Immature natural killer cell (primary cell): ENCODE data around the gene KDM3B. TPM values are rescaled to one million over a fixed set of nuclear protein-coding genes. Genes with fewer than 3 reads are reported as not detected.

ENCODE experiments used
- DNase-seq, 3 donors: peaks; one replicate each; pipeline ENCODE4 v3.0.0; 2022; ENCODE audit warnings: mixed read lengths in 1 of 3
- H3K27ac Mint-ChIP-seq, 6 donors: one replicate each; pipeline ENCODE4 v1.8.0; 2020; ENCODE audit warnings: mixed read lengths in 6 of 6, mild to moderate bottlenecking in 5 of 6, inconsistent platforms in 4 of 6, moderate library complexity in 3 of 6
- H3K27me3 Mint-ChIP-seq, 3 donors: one replicate each; pipeline ENCODE4 v1.8.0; 2020 to 2021; ENCODE audit warnings: low read depth in 3 of 3, mild to moderate bottlenecking in 3 of 3, mixed read lengths in 3 of 3, moderate library complexity in 3 of 3, inconsistent platforms in 1 of 3
- H3K36me3 Mint-ChIP-seq, 3 donors: one replicate each; pipeline ENCODE4 v1.8.0; 2020; ENCODE audit warnings: mixed read lengths in 3 of 3, inconsistent platforms in 2 of 3, mild to moderate bottlenecking in 2 of 3
- H3K4me1 Mint-ChIP-seq, 2 donors: one replicate each; pipeline ENCODE4 v1.8.0; 2020; ENCODE audit warnings: inconsistent platforms in 2 of 2, mild to moderate bottlenecking in 2 of 2, mixed read lengths in 2 of 2, moderate library complexity in 1 of 2
- H3K4me3 Mint-ChIP-seq, 5 donors: one replicate each; pipeline ENCODE4 v1.8.0; 2020; ENCODE audit warnings: mild to moderate bottlenecking in 5 of 5, mixed read lengths in 5 of 5, inconsistent platforms in 3 of 5, moderate library complexity in 3 of 5
- H3K9me3 Mint-ChIP-seq, 6 donors: one replicate each; pipeline ENCODE4 v1.8.0; 2020; ENCODE audit warnings: mild to moderate bottlenecking in 6 of 6, mixed read lengths in 6 of 6, inconsistent platforms in 4 of 6, moderate library complexity in 3 of 6
- polyA plus RNA-seq, 3 donors: library from polyadenylated mRNA; unstranded; fragments of 300-500 nt; fragmentation: Illumina TruSeq; gene quantifications; one replicate each; pipeline ENCODE4 v1.2.3, GENCODE V29; 2021

The KDM3B gene
- polyA plus RNA-seq, 3 donors from 2014 or later, result 4.0 to 14.5 (median 7.2) TPM

- H3K27me3 Mint-ChIP-seq, result peaks cover 10 to 23% (median 15%) of the 10 kb centered on the region in 3 donors
- H3K36me3 Mint-ChIP-seq, result no peaks in the 10 kb centered on the region
- H3K9me3 Mint-ChIP-seq, result peaks cover 0 to 6% (median 0%) of the 10 kb centered on the region in 6 donors
- peak overlapping the region; percentile 90 to 99 (median 93) for H3K4me3 Mint-ChIP-seq
- DNase-seq, result no peak
- H3K4me1 Mint-ChIP-seq, result peaks cover 47 to 62% of the 10 kb centered on the region in 2 donors
- H3K27ac Mint-ChIP-seq, result peak overlapping the region; percentile 93 to 99 (median 94)
These were observed 1.9 kb downstream of the KDM3B start for GRCh38 chr5:138354387-138354786.

GRCh38 chr5:138354926-138355378, 2.5 kb downstream of the KDM3B start:
- H3K4me1 Mint-ChIP-seq, result peaks cover 52 to 67% of the 10 kb centered on the region in 2 donors
- H3K27ac Mint-ChIP-seq, result peak overlapping the region; percentile 93 to 99 (median 94)
- H3K27me3 Mint-ChIP-seq, result peaks cover 10 to 23% (median 15%) of the 10 kb centered on the region in 3 donors
- no peaks in the 10 kb centered on the region for H3K36me3 Mint-ChIP-seq
- peaks cover 0 to 6% (median 0%) of the 10 kb centered on the region in 6 donors for H3K9me3 Mint-ChIP-seq
- peak overlapping the region; percentile 90 to 99 (median 93) for H3K4me3 Mint-ChIP-seq
- peak; percentile 48 to 66 (median 54) for DNase-seq

GRCh38 chr5:138359621-138360020, 7.1 kb downstream of the KDM3B start:
- peak overlapping the region in 2 of 5 donors; percentile 10 to 38 for H3K4me3 Mint-ChIP-seq
- no peaks in the 10 kb centered on the region for H3K9me3 Mint-ChIP-seq

GRCh38 chr5:138360941-138361452, 8.5 kb downstream of the KDM3B start:
- Mint-ChIP-seq H3K9me3 (no peaks in the 10 kb centered on the region), H3K36me3 (no peaks in the 10 kb centered on the region), H3K4me3 (peak overlapping the region in 2 of 5 donors; percentile 11 to 12), H3K4me1 (peaks cover 35 to 57% of the 10 kb centered on the region in 2 donors), H3K27me3 (no peaks in the 10 kb centered on the region), H3K27ac (peak overlapping the region in 4 of 6 donors; percentile 15 to 77 (median 21))
- no peak for DNase-seq

More at GRCh38 chr5:138359621-138360020, 7.1 kb downstream of the KDM3B start:
- H3K27ac Mint-ChIP-seq, result peak overlapping the region in 2 of 6 donors; percentile 42 to 65
- peaks cover 47 to 63% of the 10 kb centered on the region in 2 donors for H3K4me1 Mint-ChIP-seq
- H3K36me3 Mint-ChIP-seq, result no peaks in the 10 kb centered on the region
- DNase-seq, result no peak
- H3K27me3 Mint-ChIP-seq, result no peaks in the 10 kb centered on the region

- Mint-ChIP-seq H3K36me3 (no peaks in the 10 kb centered on the region), H3K4me3 (no peak overlapping the region), H3K9me3 (no peaks in the 10 kb centered on the region), H3K27ac (no peak overlapping the region), H3K4me1 (peaks cover 54 to 75% of the 10 kb centered on the region in 2 donors), H3K27me3 (no peaks in the 10 kb centered on the region)
- DNase-seq, result no peak
These were observed 12.1 kb downstream of the KDM3B start for GRCh38 chr5:138364576-138364975.

GRCh38 chr5:138366632-138367382, 14.3 kb downstream of the KDM3B start:
- no peaks in the 10 kb centered on the region for H3K27me3 Mint-ChIP-seq
- H3K9me3 Mint-ChIP-seq, result no peaks in the 10 kb centered on the region
- peak overlapping the region in 2 of 6 donors; percentile 5 to 59 for H3K27ac Mint-ChIP-seq
- H3K36me3 Mint-ChIP-seq, result no peaks in the 10 kb centered on the region
- no peak overlapping the region for H3K4me3 Mint-ChIP-seq
- no peak for DNase-seq
- H3K4me1 Mint-ChIP-seq, result peaks cover 42 to 63% of the 10 kb centered on the region in 2 donors

- no peaks in the 10 kb centered on the region for H3K36me3 Mint-ChIP-seq
- H3K27ac Mint-ChIP-seq, result peak overlapping the region in 3 of 6 donors; percentile 26 to 64 (median 63)
- peaks cover 35 to 62% of the 10 kb centered on the region in 2 donors for H3K4me1 Mint-ChIP-seq
- H3K9me3 Mint-ChIP-seq, result no peaks in the 10 kb centered on the region
- H3K27me3 Mint-ChIP-seq, result no peaks in the 10 kb centered on the region
- H3K4me3 Mint-ChIP-seq, result peak overlapping the region in 1 of 5 donors; percentile 10
- no peak for DNase-seq
These were observed 16.8 kb downstream of the KDM3B start for GRCh38 chr5:138369261-138369660.

- H3K4me3 Mint-ChIP-seq, result peak overlapping the region in 1 of 5 donors; percentile 10
- H3K4me1 Mint-ChIP-seq, result peaks cover 34 to 57% of the 10 kb centered on the region in 2 donors
- H3K27ac Mint-ChIP-seq, result peak overlapping the region in 2 of 6 donors; percentile 26 to 64
- H3K9me3 Mint-ChIP-seq, result no peaks in the 10 kb centered on the region
- no peaks in the 10 kb centered on the region for H3K36me3 Mint-ChIP-seq
- no peaks in the 10 kb centered on the region for H3K27me3 Mint-ChIP-seq
- no peak for DNase-seq
These were observed 17.2 kb downstream of the KDM3B start for GRCh38 chr5:138369706-138370105.

- Mint-ChIP-seq H3K9me3 (no peaks in the 10 kb centered on the region), H3K27ac (no peak overlapping the region), H3K36me3 (no peaks in the 10 kb centered on the region), H3K4me1 (peaks cover 34 to 52% of the 10 kb centered on the region in 2 donors), H3K27me3 (no peaks in the 10 kb centered on the region), H3K4me3 (no peak overlapping the region)
- DNase-seq, result no peak
These were observed 18.1 kb downstream of the KDM3B start for GRCh38 chr5:138370537-138370936.

GRCh38 chr5:138371454-138371853, 19.0 kb downstream of the KDM3B start:
- Mint-ChIP-seq H3K4me1 (peaks cover 28 to 46% of the 10 kb centered on the region in 2 donors), H3K27ac (peak overlapping the region in 2 of 6 donors; percentile 26 to 64), H3K4me3 (no peak overlapping the region), H3K9me3 (no peaks in the 10 kb centered on the region), H3K27me3 (peaks cover 0 to under 1% (median 0%) of the 10 kb centered on the region in 3 donors), H3K36me3 (no peaks in the 10 kb centered on the region)
- DNase-seq, result no peak

GRCh38 chr5:138372225-138372624, 19.7 kb downstream of the KDM3B start:
- Mint-ChIP-seq H3K4me3 (no peak overlapping the region), H3K27me3 (peaks cover 0 to 2% (median 0%) of the 10 kb centered on the region in 3 donors), H3K27ac (peak overlapping the region in 1 of 6 donors; percentile 5), H3K36me3 (peaks cover 0 to 6% (median 4%) of the 10 kb centered on the region in 3 donors), H3K9me3 (no peaks in the 10 kb centered on the region), H3K4me1 (peaks cover 21 to 38% of the 10 kb centered on the region in 2 donors)
- DNase-seq, result no peak

- DNase-seq, result no peak
- peaks cover 21 to 37% of the 10 kb centered on the region in 2 donors for H3K4me1 Mint-ChIP-seq
- peaks cover 0 to 2% (median 0%) of the 10 kb centered on the region in 3 donors for H3K27me3 Mint-ChIP-seq
- peak overlapping the region in 1 of 6 donors; percentile 5 for H3K27ac Mint-ChIP-seq
- peaks cover 3 to 11% (median 8%) of the 10 kb centered on the region in 3 donors for H3K36me3 Mint-ChIP-seq
- no peaks in the 10 kb centered on the region for H3K9me3 Mint-ChIP-seq
- no peak overlapping the region for H3K4me3 Mint-ChIP-seq
These were observed 20.2 kb downstream of the KDM3B start for GRCh38 chr5:138372653-138373052.

- Mint-ChIP-seq H3K9me3 (no peaks in the 10 kb centered on the region), H3K27ac (no peak overlapping the region), H3K27me3 (no peaks in the 10 kb centered on the region), H3K36me3 (peaks cover 22 to 38% (median 27%) of the 10 kb centered on the region in 3 donors), H3K4me1 (no peaks in the 10 kb centered on the region), H3K4me3 (no peak overlapping the region)
- no peak for DNase-seq
These were observed 29.9 kb downstream of the KDM3B start for GRCh38 chr5:138382347-138382746.

GRCh38 chr5:138385660-138386059, 33.2 kb downstream of the KDM3B start:
- no peaks in the 10 kb centered on the region for H3K9me3 Mint-ChIP-seq
- H3K27ac Mint-ChIP-seq, result no peak overlapping the region
- no peaks in the 10 kb centered on the region for H3K4me1 Mint-ChIP-seq
- H3K27me3 Mint-ChIP-seq, result no peaks in the 10 kb centered on the region
- no peak for DNase-seq
- H3K4me3 Mint-ChIP-seq, result no peak overlapping the region
- H3K36me3 Mint-ChIP-seq, result peaks cover 18 to 32% (median 24%) of the 10 kb centered on the region in 3 donors
